ENCODE data around the gene SPAG6.

GRCh38 chr10:22417736-22418268 is 72.5 kb downstream of the SPAG6 start:
- TF ChIP-seq CTCF (IDR thresholded peaks at IDR 0.05) = no peak
- TF ChIP-seq EP300 (IDR thresholded peaks at IDR 0.05) = no peak

All from tibial nerve (tissue), 4 donors.